AG10803 (cell line): ENCODE data around the gene BPTF.
"Not testable (repeated sequence)": the region's sequence is repeated elsewhere in the genome, so short reads cannot be mapped to it uniquely, and the experiment has no call there.

Experiments
- DNase-seq: peaks from one replicate; pipeline ENCODE4 v3.0.0; 2010; ENCODE audit warnings: low read depth
- H3K4me3 ChIP-seq: 2 replicates; pipeline ENCODE4 v1.5.1; 2011; ENCODE audit warnings: mild to moderate bottlenecking, low read length, control low read depth
- CTCF ChIP-seq: conservative IDR thresholded peaks from 2 replicates; pipeline ENCODE4 v1.5.1; 2011; ENCODE audit warnings: mild to moderate bottlenecking, low read length, control low read depth, inconsistent platforms

BPTF gene

GRCh38 chr17:67867591-67867990 lies 42.3 kb downstream of the BPTF start:
- H3K4me3 ChIP-seq = no peak overlapping the region
- no peak for TF ChIP-seq CTCF
- DNase-seq = no peak

- H3K4me3 ChIP-seq = no peak overlapping the region
- no peak for TF ChIP-seq CTCF
- peak; percentile 15 for DNase-seq
Measured at GRCh38 chr17:67868176-67868575, 42.9 kb downstream of the BPTF start.

- TF ChIP-seq CTCF = no peak
- DNase-seq = no peak
- no peak overlapping the region for H3K4me3 ChIP-seq
Measured at GRCh38 chr17:67879662-67880061, 54.4 kb downstream of the BPTF start.

- H3K4me3 ChIP-seq = no peak overlapping the region
- DNase-seq = no peak
- no peak for TF ChIP-seq CTCF
Measured at GRCh38 chr17:67881083-67881482, 55.8 kb downstream of the BPTF start.

GRCh38 chr17:67884741-67885140 lies 59.4 kb downstream of the BPTF start:
- DNase-seq = no peak
- no peak for TF ChIP-seq CTCF
- H3K4me3 ChIP-seq = no peak overlapping the region

- no peak overlapping the region for H3K4me3 ChIP-seq
- peak; percentile 68 for DNase-seq
- peak; percentile 50 for TF ChIP-seq CTCF
Measured at GRCh38 chr17:67891481-67892119, 66.3 kb downstream of the BPTF start.

GRCh38 chr17:67902511-67903231 lies 77.4 kb downstream of the BPTF start:
- no peak for TF ChIP-seq CTCF
- no peak overlapping the region for H3K4me3 ChIP-seq

GRCh38 chr17:67905298-67905697 lies 80.0 kb downstream of the BPTF start:
- H3K4me3 ChIP-seq, DNase-seq: not testable (repeated sequence)

More at GRCh38 chr17:67902511-67903231, 77.4 kb downstream of the BPTF start:
- no peak for DNase-seq

- DNase-seq, H3K4me3 ChIP-seq: not testable (repeated sequence)
Measured at GRCh38 chr17:67910117-67910803, 85.0 kb downstream of the BPTF start.
